NCI-H1930 (cell line): ENCODE data around the gene FBXO24.

Source experiments
- DNase-seq, 2 experiments: peaks; one replicate each; lab custom pipeline; 2025; lab: John Stamatoyannopoulos, UW

FBXO24 gene

DNA sequence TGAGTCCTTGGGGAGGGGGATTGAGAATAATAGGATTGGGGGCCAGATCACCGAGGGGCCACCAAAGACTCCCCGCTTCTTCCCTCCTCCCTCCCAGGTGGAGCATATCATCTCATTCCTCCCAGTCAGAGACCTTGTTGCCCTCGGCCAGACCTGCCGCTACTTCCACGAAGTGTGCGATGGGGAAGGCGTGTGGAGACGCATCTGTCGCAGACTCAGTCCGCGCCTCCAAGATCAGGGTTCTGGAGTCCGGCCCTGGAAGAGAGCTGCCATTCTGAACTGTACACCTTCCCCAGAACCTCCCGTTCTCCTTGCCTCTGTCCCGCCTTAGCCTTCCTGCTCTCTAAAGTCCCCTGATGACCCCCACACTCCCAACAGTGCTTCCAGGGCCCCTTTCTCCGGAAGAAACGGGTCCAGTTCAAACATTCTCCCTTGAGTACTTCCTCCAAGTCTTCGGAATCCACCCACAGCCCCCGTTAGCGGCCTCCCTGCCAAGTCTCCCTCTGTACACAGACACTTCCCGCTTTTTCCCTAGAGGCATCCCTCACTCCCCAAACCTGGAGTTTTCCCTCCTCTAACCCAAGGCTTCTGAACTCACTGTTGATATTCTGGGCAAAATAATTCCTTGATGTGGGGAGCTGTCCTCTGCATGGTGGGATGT is 4.1 kb downstream of the FBXO24 start:
- no peak for DNase-seq

DNA sequence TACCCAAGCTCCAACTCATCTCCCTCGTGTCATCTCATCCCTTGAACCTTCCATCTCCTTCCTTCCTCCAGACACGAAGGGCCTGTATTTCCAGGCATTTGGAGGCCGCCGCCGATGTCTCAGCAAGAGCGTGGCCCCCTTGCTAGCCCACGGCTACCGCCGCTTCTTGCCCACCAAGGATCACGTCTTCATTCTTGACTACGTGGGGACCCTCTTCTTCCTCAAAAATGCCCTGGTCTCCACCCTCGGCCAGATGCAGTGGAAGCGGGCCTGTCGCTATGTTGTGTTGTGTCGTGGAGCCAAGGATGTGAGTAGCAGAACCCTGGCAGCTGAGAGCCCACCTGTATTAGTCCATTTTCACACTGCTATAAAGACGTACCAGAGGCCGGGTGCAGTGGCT is 5.5 kb downstream of the FBXO24 start:
- DNase-seq, result no peak

DNA sequence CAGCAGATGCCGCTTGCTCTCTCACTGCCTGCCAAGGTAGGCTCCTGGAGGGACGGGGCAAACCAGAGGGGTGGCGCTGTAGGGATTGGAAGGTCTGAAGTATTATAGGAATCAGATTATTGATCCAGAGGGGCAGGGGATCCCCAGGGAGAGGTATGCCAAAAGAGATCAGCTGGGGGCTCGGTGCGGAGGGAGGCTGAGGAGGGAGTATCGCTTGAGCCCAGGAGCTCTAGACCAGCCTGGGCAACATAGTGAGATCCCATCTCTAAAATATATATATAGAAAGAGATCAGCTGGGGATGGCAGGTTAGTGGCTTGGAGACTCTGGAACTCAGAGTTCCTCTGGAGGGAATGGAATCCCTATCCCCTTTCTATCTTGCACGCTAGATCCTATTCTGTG is 9.1 kb downstream of the FBXO24 start:
- no peak for DNase-seq

DNA sequence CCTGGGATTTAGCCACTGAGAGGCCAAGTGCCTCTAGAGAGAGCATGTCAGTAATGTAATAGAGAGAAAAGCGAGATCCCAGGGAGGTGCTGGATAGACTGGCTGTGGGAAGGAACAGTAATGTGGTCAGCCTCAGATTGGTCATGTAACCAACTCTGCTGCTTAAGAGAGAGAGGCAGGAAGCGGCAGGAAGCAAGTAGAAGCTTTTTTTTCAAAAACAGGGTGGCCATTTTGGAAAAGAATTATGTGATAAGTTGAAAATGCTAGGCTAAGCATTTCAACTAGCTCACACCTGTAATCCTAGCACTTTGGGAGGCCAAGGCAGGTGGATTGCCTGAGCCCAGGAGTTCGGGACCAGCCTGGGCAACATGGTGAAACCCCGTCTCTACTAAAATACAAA is 12.3 kb downstream of the FBXO24 start:
- DNase-seq, result no peak

DNA sequence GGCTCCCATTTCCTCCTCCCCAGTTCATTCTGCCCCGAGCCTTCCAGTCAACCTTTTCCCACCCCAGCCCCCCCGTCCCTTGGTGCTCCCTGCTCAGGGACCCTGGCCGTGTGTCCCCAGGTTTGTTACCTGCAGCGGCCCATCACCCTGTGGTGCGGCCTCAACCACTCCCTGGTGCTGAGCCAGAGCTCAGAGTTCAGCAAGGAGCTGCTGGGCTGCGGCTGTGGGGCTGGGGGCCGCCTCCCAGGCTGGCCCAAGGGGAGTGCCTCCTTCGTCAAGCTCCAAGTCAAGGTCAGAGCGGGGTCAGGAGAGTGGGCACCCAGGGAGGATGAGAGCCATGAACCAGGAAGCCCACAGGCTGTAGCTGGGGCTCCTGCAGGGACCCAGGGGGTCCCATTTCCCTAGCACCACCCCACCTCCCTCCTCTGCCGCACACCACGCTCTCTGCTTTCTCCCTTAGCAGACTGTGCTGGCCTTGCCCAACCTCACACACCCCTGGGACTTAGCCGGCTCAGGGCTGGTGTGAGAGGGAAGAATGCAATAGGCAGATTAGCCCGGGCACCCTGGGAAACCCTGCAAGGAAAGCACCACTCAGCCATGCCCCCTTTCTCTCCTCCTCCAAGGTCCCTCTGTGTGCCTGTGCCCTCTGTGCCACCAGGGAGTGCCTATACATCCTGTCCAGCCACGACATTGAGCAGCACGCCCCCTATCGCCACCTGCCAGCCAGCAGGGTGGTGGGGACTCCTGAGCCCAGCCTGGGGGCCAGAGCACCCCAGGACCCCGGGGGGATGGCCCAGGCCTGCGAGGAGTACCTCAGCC is 14.0 kb downstream of the FBXO24 start:
- no peak for DNase-seq

DNA sequence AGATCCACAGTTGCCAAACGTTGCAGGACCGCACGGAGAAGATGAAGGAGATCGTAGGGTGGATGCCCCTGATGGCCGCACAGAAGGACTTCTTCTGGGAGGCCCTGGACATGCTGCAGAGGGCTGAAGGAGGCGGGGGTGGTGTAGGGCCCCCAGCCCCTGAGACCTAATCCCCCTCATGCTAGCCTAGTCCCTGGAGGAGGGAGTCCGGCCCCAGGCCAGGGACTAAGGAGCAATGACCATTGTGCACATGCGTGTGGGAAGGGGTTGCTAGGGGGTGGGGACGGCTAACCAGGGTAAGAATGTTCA is 14.6 kb downstream of the FBXO24 start:
- no peak for DNase-seq

DNA sequence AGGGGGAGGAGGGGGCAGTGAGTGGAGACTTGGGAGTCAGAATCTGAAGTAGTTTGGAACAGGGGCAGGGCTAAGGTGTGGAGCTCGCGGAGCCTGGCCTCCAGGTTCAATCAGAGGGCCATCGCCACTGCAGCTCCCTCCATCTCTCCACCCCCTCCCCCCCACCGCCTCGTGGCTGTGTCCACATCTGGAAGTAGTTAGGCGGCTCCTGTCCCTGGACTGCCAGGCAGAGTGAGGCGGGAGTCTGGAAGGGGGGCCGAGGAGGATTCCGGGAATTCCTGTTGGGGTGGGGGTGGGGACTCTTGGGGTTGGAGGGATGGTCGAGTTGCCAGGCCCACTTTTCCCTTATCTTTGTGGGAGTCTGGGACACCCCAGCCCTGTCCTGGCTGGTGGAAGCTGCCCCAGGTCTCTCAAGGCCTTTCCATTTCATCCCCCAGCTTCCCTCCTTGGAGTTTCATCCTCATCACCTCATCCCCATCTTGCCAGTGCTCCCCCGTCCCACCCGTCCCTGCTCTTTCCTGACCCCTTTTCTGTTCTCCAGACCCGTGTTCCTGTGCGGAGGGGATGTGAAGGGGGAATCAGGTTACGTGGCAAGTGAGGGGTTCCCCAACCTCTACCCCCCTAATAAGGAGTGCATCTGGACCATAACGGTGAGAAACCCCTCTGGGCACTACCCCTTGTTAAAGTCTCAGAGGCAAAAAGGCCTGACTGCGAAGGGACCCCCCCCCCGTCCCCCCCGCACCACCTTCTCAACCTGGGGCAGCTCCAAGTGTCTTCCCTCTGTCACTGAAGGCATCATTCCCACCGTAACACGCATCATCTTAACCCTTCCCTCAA is 17.0 kb downstream of the FBXO24 start:
- no peak for DNase-seq

DNA sequence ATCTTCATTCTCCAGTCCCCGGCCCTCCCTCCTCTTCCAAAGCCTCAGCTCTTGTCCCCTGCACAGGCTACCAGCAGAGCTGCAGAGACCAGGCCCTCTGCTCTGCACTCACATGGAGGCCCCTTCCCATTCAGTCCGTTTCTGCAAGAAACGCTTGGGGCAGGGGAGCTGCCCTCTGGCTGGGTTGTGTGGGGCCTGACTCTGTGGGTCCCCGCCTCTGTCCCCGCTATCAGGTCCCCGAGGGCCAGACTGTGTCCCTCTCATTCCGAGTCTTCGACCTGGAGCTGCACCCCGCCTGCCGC is 17.5 kb downstream of the FBXO24 start:
- DNase-seq, result peak in 1 of 2 experiments; percentile 52

DNA sequence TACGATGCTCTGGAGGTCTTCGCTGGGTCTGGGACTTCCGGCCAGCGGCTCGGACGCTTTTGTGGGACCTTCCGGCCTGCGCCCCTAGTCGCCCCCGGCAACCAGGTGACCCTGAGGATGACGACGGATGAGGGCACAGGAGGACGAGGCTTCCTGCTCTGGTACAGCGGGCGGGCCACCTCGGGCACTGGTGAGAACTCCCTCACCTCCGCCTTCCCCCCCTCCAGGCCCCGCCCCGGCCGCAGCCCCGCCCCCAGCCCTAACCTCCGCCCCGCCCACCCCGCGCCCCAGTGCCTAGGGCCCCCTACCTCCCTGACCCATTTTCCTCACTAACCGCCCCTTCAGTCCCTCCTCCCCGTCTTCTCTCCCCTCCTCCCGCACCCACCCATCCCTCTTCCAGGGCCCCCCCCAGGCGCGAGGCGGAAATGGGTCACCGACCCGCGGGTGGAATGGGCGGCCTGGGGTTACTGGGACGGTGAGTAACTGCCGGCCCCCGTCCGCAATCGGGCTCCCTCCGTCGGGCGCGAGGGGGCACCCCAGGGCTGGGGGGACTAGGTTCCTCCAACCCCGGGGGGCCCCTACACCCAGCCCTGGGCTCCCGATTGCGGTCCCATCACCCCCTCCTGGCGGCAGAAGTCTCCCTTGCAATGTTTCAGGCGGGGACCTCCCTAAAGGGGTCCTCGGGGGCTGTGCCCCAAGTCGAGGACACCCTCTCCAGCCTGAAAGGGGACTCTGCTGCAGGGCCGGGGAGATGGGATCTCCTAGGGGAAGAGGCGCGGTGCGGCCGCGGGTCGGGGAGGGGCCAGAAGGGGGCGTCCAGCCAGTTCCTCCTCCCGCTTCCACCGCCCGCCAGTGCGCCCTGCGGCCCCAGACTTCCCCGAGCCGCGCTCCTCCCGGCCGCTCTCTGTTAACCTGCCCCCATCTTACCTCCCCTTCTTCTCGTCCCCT is 18.2 kb downstream of the FBXO24 start:
- DNase-seq, result peak; percentile 85 to 86

DNA sequence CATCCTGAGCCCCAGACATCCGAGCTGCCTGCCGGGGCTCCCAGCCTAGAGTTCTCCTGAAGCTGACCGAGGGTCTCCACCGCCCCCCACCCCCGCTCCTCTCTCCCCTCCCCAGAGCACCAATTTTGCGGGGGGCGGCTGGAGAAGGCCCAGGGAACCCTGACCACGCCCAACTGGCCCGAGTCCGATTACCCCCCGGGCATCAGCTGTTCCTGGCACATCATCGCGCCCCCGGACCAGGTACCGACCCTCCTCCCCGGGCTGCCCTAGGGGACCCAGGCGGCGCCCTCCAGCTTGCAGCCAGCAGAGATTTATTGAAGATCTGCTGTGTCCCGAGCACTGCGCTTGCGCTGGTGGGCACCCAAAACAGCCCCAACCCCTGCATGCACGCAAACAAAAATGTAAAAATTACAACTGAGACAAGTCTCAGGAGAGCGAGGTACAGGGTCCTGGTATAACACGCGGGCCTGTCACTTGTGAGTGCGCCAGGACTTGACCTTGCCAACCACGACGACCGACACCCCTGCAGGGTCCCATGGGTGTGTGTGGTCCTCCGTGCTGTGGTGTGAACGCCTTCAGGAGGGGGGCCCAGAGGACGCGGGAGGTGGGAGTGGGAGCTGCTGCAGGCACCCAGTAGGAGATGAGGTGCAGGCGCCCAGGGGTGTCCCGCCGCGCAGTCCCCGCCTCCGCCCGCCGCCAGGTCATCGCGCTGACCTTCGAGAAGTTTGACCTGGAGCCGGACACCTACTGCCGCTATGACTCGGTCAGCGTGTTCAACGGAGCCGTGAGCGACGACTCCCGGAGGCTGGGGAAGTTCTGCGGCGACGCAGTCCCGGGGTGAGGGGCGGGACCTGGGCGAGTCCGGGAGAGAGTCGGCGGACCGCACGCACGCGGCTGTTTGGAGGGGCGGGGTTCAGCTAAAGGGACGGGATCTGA is 19.1 kb downstream of the FBXO24 start:
- peak in 1 of 2 experiments; percentile 40 for DNase-seq

DNA sequence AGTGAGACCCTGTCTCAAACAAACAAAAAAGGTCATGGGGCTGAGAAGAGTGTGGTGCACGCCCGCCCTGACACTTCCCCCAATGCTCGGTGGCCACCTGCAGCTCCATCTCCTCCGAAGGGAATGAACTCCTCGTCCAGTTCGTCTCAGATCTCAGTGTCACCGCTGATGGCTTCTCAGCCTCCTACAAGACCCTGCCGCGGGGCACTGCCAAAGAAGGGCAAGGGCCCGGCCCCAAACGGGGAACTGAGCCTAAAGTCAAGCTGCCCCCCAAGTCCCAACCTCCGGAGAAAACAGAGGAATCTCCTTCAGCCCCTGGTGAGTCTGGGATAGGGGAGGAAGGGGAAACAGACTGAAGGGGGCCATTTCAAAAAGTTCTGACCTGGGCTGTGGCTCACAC is 20.2 kb downstream of the FBXO24 start:
- DNase-seq, result no peak

DNA sequence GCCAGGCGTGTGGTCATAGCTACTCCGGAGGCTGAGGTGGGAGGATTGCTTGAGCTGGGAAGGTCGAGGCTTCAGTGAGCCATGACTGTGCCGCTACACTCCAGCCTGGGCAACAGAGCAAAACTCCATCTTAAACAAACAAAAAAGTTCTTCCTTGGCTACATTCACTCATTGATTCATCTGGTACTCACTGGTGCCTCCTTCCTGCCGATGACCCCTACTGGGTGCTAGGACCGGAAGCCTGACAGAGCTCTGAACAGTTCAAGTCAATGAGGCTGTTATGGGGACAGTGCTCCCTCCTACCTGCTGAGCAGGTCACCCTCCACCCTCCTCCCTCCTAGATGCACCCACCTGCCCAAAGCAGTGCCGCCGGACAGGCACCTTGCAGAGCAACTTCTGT is 21.0 kb downstream of the FBXO24 start:
- DNase-seq, result no peak

DNA sequence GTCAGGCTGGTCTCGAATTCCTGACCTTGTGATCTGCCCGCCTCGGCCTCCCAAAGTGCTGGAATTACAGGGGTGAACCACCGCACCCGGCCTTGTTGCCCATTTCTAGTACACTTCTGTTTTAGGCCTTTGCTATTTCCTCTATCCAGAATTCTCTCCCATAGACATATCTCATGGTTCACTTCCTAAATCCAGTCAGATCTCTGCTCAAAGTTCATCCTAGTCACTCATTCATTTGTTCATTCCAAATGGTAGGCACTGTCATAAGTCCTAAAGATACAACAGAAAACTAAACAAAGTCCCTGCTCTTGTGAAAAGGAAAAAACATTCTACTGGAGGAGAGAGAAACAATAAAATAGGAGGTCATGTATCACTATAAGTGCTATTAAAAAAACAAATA is 23.8 kb downstream of the FBXO24 start:
- DNase-seq, result no peak

DNA sequence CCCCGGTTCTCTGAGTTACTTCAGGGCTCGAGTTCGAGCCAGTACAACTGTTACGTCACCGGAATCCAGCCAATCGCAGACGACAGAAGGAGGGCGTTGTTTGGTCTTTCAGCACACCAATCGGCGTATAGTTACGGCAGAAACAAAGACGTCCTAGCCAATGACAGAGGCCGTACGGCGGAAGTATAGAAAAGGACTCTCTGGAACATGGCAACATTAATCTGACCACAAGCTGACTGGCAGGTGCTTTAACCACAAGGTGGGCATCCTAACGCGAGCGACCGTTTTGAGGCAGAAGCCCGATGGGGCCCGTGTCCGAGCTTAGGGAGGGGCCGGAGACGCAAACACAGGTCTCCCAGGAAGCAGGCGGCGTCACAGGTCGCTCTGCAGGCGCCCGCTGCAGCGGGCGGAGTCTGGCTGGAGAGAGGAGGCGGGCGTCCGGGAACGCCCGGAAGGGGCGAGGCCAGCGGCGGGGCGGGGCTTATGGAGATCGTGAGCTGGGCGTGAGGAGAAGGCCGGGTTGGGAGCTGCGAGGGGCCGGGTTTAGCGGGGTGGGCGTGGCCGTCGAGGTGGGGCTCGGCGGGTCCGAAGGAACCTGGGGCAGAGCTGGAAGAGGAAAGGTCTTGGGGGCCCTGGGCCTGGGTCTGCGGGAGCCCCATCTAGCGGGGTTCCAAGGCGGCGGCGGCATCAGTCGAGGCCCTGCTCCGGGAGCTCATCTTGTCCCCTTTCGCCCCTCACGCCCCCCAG is 26.0 kb downstream of the FBXO24 start, which contains the start of gene MOSPD3:
Gene MOSPD3, plus strand, starts transcription at position 558 of the 747 bp plus-strand sequence. CDS start 252 bp downstream, outside the sequence.
- peak; percentile 99 for DNase-seq

DNA sequence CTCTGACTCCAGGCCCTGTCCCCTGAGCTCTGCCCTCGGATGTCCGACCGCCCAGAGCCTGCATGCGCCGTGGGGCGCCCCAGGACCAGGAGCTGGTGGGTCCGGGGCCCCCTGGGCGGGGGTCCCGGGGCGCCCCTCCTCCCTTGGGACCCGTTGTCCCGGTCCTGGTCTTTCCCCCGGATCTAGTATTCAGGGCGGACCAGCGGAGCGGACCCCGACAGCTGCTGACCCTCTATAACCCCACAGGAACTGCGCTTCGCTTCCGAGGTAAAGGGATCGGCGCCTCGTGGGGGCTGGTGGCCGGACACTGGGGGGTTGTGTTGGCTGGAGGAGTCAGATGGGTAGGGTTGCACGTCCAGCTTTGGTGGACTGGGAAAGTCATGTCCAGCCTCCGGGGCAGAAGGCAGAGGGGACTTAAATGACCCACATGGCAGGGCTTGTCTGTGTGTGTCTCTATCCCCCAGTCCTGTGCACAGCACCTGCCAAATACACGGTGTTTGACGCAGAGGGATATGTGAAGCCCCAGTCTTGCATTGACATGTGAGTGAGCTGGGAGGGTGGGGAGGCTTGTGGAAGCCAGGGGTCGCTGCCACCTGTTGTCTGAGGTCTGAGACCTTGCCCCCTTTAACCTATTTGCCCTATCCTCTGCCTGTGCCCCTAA is 26.7 kb downstream of the FBXO24 start:
- DNase-seq, result no peak

DNA sequence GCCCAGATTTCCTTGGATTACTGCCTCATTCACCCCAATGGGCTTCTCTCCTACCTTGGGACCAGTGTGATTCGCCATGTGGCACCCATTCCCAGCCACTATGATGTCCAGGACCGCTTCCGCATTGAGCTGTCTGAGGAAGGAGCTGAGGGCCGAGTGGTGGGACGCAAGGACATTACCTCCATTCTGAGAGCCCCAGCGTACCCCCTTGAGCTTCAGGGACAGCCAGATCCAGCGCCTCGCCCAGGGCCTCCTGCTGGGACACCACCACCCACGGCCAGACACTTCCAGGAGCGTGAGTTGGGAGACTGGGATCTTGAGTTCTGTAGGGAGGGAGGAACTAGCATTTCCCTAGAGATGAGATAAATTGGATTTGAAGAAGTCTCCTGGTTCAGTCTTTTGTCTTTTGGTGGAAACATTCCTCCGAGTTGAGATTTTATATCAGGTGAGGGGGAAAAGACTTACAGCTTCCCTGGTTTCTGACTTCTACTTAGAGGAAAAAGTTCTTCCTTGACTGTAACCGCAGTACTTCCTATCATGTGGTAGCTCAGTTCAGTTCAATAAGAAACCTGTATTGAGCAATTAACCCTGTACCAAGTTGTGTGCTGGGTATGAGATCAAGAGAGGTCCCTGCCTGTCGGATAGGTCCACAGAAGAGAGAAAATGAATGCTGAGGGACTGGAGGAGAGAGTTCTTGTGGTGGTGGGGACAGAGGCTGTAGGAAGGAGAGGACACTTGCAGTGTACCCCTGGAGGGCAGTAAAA is 27.5 kb downstream of the FBXO24 start:
- DNase-seq, result no peak

DNA sequence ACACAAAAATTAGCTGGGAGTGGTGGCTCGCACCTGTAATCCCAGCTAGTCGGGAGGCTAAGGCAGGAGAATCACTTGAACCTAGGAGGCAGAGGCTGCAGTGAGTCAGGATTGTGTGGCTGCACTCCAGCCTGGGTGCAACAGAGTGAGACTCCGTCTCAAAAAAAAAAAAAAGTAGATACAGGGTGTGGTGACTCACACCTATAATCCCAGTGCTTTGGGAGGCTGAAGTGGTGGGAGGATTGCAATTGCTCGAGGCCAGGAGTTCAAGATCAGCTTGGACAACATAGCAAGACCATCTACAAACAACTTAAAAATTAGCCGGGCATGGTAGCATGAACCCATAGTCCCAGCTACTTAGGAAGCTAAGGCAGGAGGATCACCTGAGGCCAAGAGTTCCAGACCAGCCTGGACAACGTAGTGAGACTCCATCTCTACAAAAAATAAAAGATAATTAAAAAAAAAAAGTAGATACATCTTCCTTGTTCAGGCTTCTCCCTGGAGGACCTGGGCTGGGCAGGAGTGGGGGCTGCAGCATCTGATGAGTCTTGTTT is 28.3 kb downstream of the FBXO24 start:
- DNase-seq, result no peak

DNA sequence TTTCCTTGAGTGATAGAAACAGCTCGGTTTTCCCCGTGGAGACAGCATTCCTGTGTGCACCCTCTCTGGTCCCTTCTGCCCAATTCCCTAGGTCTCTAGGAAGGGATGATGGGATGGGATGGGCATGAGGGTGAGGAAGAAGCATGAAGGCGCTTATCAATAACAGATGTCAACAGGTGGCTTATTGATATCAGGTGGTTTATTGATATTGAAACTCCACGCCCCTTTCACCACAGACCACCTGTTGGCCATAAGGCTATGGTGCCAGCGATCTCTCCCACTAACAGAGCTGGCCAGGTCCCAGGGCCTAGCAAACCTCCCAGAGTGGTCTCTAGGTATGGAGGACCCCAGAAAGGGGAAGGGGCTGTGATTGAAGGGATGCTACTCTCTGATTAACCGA is 34.1 kb downstream of the FBXO24 start:
- DNase-seq, result no peak
